HCT116 (cell line): ENCODE data around the gene DACT3.

ENCODE experiments used
- ATF3 ChIP-seq: IDR thresholded peaks from 2 replicates; pipeline ENCODE4 v1.6.1; 2012
- CEBPB ChIP-seq: IDR thresholded peaks from 2 replicates; pipeline ENCODE4 v1.6.1; 2012; ENCODE audit warnings: low read depth
- CTCF ChIP-seq, 3 experiments: fragments of 200-600 bp in 1 of 3; sonication (generic) in 1 of 3; IDR thresholded peaks in 2 of 3; conservative IDR thresholded peaks in 1 of 3; 2 replicates each; pipeline ENCODE4 v1.5.1; 2012 to 2017; ENCODE audit warnings: low read depth in 2 of 3, low read length in 2 of 3, antibody characterized with exemption in 1 of 3, borderline replicate concordance in 1 of 3, control low read depth in 1 of 3, mild to moderate bottlenecking in 1 of 3, mixed read lengths in 1 of 3, mixed run types in 1 of 3, moderate library complexity in 1 of 3; ENCODE audit not compliant: insufficient read depth in 1 of 3
- EZH2 ChIP-seq: fragments of 200-600 bp; sonication (generic); IDR thresholded peaks from 2 replicates; pipeline ENCODE4 v1.6.1; 2017; ENCODE audit warnings: antibody characterized with exemption, mixed run types
- EZH2phosphoT487 ChIP-seq: fragments of 200-600 bp; IDR thresholded peaks from 2 replicates; pipeline ENCODE4 v1.6.1; 2018; ENCODE audit warnings: antibody characterized with exemption, borderline replicate concordance
- POLR2A ChIP-seq: IDR thresholded peaks from 2 replicates; pipeline ENCODE4 v1.7.0; 2011; ENCODE audit warnings: borderline replicate concordance; ENCODE audit not compliant: insufficient read depth, insufficient read length; ENCODE audit errors: extremely low read depth
- POLR2AphosphoS5 ChIP-seq: IDR thresholded peaks from 2 replicates; pipeline ENCODE4 v1.6.1; 2011; ENCODE audit warnings: mild to moderate bottlenecking, low read depth, low read length, moderate library complexity
- TCF7L2 ChIP-seq: IDR thresholded peaks from 2 replicates; pipeline ENCODE4 v1.7.0; 2011; ENCODE audit warnings: borderline replicate concordance, inconsistent platforms; ENCODE audit not compliant: insufficient read depth, insufficient read length; ENCODE audit errors: extremely low read depth
- ZBTB33 ChIP-seq: IDR thresholded peaks from 2 replicates; pipeline ENCODE4 v1.6.1; 2011; ENCODE audit warnings: mild to moderate bottlenecking, low read length, moderate library complexity; ENCODE audit not compliant: insufficient replicate concordance; ENCODE audit errors: extremely low read depth

- no peak for TF ChIP-seq ZBTB33
- TF ChIP-seq CTCF (IDR thresholded peaks at IDR 0.05 in 2 of 3, conservative IDR thresholded peaks at IDR 0.05 in 1 of 3; ENCODE audit: borderline replicate concordance in 1 of 3, insufficient read depth in 1 of 3, low read depth in 2 of 3, low read length in 2 of 3): no peak
- TF ChIP-seq POLR2A: no peak
- TF ChIP-seq TCF7L2: no peak
- TF ChIP-seq CEBPB: no peak
- TF ChIP-seq POLR2AphosphoS5: no peak
- TF ChIP-seq EZH2phosphoT487: no peak
- TF ChIP-seq ATF3: no peak
- TF ChIP-seq EZH2: no peak
Measured at GRCh38 chr19:46691104-46691503, 30.1 kb upstream of the DACT3 start.
